ENCODE measurements around the gene SLIT1. TPM values are rescaled to one million over a fixed set of nuclear protein-coding genes. Genes with fewer than 3 reads are reported as not detected.

Gene SLIT1
- polyA plus RNA-seq, 1 donor from 2014 or later = 9.5 TPM

DNA sequence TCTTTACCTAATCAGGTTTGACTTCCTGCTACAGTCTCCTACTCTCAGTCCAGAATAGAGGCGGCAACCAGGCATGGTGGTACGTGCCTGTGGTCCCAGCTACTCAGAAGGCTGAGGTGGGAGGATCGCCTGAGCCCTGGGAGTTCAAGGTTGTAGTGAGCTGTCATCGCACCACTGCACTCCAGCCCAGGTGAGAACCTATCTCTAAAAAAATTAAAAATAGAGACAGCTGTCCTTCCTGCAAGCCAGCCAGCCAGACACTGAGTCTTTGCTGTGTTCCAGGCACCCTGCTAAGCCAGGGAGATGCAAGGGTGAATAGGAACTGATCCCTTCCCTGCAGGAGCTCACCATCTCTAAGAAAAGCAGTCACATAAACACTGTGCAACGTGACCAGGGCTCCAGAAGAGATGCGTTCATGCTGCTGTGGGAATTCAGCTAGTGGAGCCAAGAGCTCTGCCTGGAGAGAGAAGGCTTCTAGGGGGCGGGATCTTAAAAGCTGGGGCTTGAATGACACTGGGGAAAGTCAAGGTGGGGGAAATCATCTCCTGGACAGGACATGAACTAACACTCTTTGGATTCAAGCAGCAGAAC, 22.1 kb upstream of the SLIT1 start:
- no peak overlapping the region for H3K9ac ChIP-seq (ENCODE audit: low read length)
- no peak overlapping the region for H3K27ac ChIP-seq (ENCODE audit: low read length)
- H3K9me2 ChIP-seq (ENCODE audit: insufficient read depth, low read length) = no peaks in the 10 kb centered on the region
- no peaks in the 10 kb centered on the region for H3K36me3 ChIP-seq (ENCODE audit: insufficient read depth, low read length)
- H3K27me3 ChIP-seq (ENCODE audit: insufficient read depth, low read depth, low read length) = no peaks in the 10 kb centered on the region
- no peak overlapping the region for H3K4me2 ChIP-seq (ENCODE audit: low read length)
- H3K4me3 ChIP-seq (ENCODE audit: low read length) = no peak overlapping the region
- no peaks in the 10 kb centered on the region for H3K79me2 ChIP-seq (replicated peaks; ENCODE audit: insufficient read depth, low read length)
- H3F3A ChIP-seq (ENCODE audit: insufficient read depth, low read length, poor library complexity, severe bottlenecking) = no peaks in the 10 kb centered on the region
- H2AFZ ChIP-seq (ENCODE audit: low read depth, low read length) = no peak overlapping the region
- TF ChIP-seq, protein P1, sequence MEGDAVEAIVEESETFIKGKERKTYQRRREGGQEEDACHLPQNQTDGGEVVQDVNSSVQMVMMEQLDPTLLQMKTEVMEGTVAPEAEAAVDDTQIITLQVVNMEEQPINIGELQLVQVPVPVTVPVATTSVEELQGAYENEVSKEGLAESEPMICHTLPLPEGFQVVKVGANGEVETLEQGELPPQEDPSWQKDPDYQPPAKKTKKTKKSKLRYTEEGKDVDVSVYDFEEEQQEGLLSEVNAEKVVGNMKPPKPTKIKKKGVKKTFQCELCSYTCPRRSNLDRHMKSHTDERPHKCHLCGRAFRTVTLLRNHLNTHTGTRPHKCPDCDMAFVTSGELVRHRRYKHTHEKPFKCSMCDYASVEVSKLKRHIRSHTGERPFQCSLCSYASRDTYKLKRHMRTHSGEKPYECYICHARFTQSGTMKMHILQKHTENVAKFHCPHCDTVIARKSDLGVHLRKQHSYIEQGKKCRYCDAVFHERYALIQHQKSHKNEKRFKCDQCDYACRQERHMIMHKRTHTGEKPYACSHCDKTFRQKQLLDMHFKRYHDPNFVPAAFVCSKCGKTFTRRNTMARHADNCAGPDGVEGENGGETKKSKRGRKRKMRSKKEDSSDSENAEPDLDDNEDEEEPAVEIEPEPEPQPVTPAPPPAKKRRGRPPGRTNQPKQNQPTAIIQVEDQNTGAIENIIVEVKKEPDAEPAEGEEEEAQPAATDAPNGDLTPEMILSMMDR (IDR thresholded peaks at IDR 0.05; ENCODE audit: poor library complexity, severe bottlenecking) = no peak
- TF ChIP-seq MXI1 (conservative IDR thresholded peaks at IDR 0.05; ENCODE audit: poor library complexity, severe bottlenecking) (no peak), EZH2 (IDR thresholded peaks at IDR 0.05; ENCODE audit: borderline replicate concordance, insufficient read depth, low read length, poor library complexity, severe bottlenecking) (no peak), EP300 (conservative IDR thresholded peaks at IDR 0.05; ENCODE audit: poor library complexity, severe bottlenecking) (no peak), RAD21 (conservative IDR thresholded peaks at IDR 0.05) (no peak), SMC3 (conservative IDR thresholded peaks at IDR 0.05; ENCODE audit: poor library complexity) (no peak), POLR2AphosphoS5 (IDR thresholded peaks at IDR 0.05) (no peak)
- TF ChIP-seq, protein P2, sequence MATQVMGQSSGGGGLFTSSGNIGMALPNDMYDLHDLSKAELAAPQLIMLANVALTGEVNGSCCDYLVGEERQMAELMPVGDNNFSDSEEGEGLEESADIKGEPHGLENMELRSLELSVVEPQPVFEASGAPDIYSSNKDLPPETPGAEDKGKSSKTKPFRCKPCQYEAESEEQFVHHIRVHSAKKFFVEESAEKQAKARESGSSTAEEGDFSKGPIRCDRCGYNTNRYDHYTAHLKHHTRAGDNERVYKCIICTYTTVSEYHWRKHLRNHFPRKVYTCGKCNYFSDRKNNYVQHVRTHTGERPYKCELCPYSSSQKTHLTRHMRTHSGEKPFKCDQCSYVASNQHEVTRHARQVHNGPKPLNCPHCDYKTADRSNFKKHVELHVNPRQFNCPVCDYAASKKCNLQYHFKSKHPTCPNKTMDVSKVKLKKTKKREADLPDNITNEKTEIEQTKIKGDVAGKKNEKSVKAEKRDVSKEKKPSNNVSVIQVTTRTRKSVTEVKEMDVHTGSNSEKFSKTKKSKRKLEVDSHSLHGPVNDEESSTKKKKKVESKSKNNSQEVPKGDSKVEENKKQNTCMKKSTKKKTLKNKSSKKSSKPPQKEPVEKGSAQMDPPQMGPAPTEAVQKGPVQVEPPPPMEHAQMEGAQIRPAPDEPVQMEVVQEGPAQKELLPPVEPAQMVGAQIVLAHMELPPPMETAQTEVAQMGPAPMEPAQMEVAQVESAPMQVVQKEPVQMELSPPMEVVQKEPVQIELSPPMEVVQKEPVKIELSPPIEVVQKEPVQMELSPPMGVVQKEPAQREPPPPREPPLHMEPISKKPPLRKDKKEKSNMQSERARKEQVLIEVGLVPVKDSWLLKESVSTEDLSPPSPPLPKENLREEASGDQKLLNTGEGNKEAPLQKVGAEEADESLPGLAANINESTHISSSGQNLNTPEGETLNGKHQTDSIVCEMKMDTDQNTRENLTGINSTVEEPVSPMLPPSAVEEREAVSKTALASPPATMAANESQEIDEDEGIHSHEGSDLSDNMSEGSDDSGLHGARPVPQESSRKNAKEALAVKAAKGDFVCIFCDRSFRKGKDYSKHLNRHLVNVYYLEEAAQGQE (IDR thresholded peaks at IDR 0.05; ENCODE audit: borderline replicate concordance) = no peak
- H4K20me1 ChIP-seq (ENCODE audit: insufficient read depth) = no peaks in the 10 kb centered on the region
- H3K9me3 ChIP-seq (ENCODE audit: low read length) = no peaks in the 10 kb centered on the region

DNA sequence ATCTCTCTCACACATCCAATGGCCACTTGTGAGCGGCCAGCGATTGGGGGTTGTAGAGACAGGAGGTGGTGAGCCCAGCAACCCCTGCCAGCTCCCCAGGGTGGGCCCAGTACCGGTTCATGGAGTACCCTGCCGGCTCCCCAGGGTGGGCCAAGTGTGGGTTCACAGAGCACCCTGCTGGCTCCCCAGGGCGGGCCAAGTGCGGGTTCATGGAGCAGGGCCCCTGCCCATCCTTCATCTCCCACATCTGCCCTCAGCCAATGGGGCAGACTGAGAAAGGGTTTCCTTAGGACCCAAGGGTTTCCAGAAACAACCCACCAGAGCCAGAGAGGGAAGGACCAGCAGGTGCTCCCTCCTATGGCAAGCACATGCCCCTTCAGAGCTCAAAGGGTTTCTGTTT, 21.4 kb upstream of the SLIT1 start:
- Histone ChIP-seq H3K4me2 (ENCODE audit: low read length) (no peak overlapping the region), H3K27me3 (ENCODE audit: insufficient read depth, low read depth, low read length) (no peaks in the 10 kb centered on the region), H2AFZ (ENCODE audit: low read depth, low read length) (no peak overlapping the region), H3K4me3 (ENCODE audit: low read length) (no peak overlapping the region), H3K9me3 (ENCODE audit: low read length) (no peaks in the 10 kb centered on the region), H4K20me1 (ENCODE audit: insufficient read depth) (no peaks in the 10 kb centered on the region), H3F3A (ENCODE audit: insufficient read depth, low read length, poor library complexity, severe bottlenecking) (no peaks in the 10 kb centered on the region), H3K79me2 (replicated peaks; ENCODE audit: insufficient read depth, low read length) (no peaks in the 10 kb centered on the region), H3K9me2 (ENCODE audit: insufficient read depth, low read length) (no peaks in the 10 kb centered on the region), H3K27ac (ENCODE audit: low read length) (no peak overlapping the region), H3K36me3 (ENCODE audit: insufficient read depth, low read length) (no peaks in the 10 kb centered on the region), H3K9ac (ENCODE audit: low read length) (no peak overlapping the region)
- TF ChIP-seq SMC3 (conservative IDR thresholded peaks at IDR 0.05; ENCODE audit: poor library complexity) = no peak
- no peak for TF ChIP-seq RAD21 (conservative IDR thresholded peaks at IDR 0.05)
- no peak for TF ChIP-seq MXI1 (conservative IDR thresholded peaks at IDR 0.05; ENCODE audit: poor library complexity, severe bottlenecking)
- TF ChIP-seq, protein P1 (IDR thresholded peaks at IDR 0.05; ENCODE audit: poor library complexity, severe bottlenecking) = no peak
- TF ChIP-seq TAF1 (IDR thresholded peaks at IDR 0.05; ENCODE audit: low read depth) = no peak
- no peak for TF ChIP-seq EZH2 (IDR thresholded peaks at IDR 0.05; ENCODE audit: borderline replicate concordance, insufficient read depth, low read length, poor library complexity, severe bottlenecking)
- TF ChIP-seq POLR2AphosphoS5 (IDR thresholded peaks at IDR 0.05) = no peak
- TF ChIP-seq, protein P2 (IDR thresholded peaks at IDR 0.05; ENCODE audit: borderline replicate concordance) = no peak
- TF ChIP-seq EP300 (conservative IDR thresholded peaks at IDR 0.05; ENCODE audit: poor library complexity, severe bottlenecking) = no peak

Measured in neural cell (in vitro differentiated cells).